Endothelial cell of umbilical vein (primary cell): Measurements from ENCODE around the gene SRP68. TPM values are rescaled to one million over a fixed set of nuclear protein-coding genes. Genes with fewer than 3 reads are reported as not detected.

Experiments used
- BruUV-seq: library from RNA; stranded (reverse); fragments of 400-500 nt; replicated peaks from 2 replicates; lab custom pipeline; 2021; lab: Mats Ljungman, UMichigan
- CTCF ChIA-PET: fragments of 300-600, 350-600 bp; sonication (Branson Sonifier 250); formaldehyde crosslinking; loops from one replicate; lab custom pipeline; 2021; ENCODE audit warnings: antibody characterized with exemption, inconsistent platforms; lab: Charles Lee
- POLR2A ChIA-PET: fragments of 300-600, 350-600 bp; sonication (Branson Sonifier 250); formaldehyde crosslinking; loops from one replicate; lab custom pipeline; 2021; ENCODE audit warnings: antibody characterized with exemption, inconsistent platforms; lab: Charles Lee
- DNase-seq: peaks from one replicate; pipeline ENCODE4 v3.0.0-alpha.2; 2011; ENCODE audit warnings: low read depth, low spot score
- FAIRE-seq: peaks from 2 replicates; lab custom pipeline; 2011; peaks lifted over from hg19 to GRCh38; lab: Jason Lieb, UNC
- H2AFZ ChIP-seq: 2 replicates; pipeline ENCODE4 v1.6.0; 2012; ENCODE audit warnings: low read depth, low read length, control low read depth, inconsistent platforms
- H3K27ac ChIP-seq: 2 replicates; pipeline ENCODE4 v1.5.1; 2011; ENCODE audit warnings: low read depth, mild to moderate bottlenecking, control low read depth, low read length, moderate library complexity; ENCODE audit not compliant: insufficient read depth
- H3K27me3 ChIP-seq, 2 experiments: 2 replicates each; pipeline versions ENCODE4 v1.6.0 to v1.6.1; 2011; ENCODE audit warnings: low read length in 2 of 2, mixed read lengths in 1 of 2; ENCODE audit not compliant: control insufficient read depth in 2 of 2, insufficient read depth in 2 of 2
- H3K36me3 ChIP-seq, 2 experiments: 2 replicates in 1 of 2; 3 replicates in 1 of 2; pipeline ENCODE4 v1.5.1; 2011; ENCODE audit warnings: low read length in 2 of 2, mild to moderate bottlenecking in 1 of 2, moderate library complexity in 1 of 2; ENCODE audit not compliant: control insufficient read depth in 2 of 2, insufficient read depth in 2 of 2; ENCODE audit errors: extremely low read depth in 1 of 2
- H3K4me1 ChIP-seq: 3 replicates; pipeline ENCODE4 v1.5.1; 2011; ENCODE audit warnings: mild to moderate bottlenecking, low read length; ENCODE audit not compliant: control insufficient read depth, insufficient read depth; ENCODE audit errors: extremely low read depth
- H3K4me2 ChIP-seq: 2 replicates; pipeline ENCODE4 v1.6.1; 2011; ENCODE audit warnings: low read length, control low read depth, mixed read lengths; ENCODE audit not compliant: insufficient read depth
- H3K4me3 ChIP-seq, 3 experiments: fragments of 200-600 bp in 1 of 3; sonication (generic), shearing (Covaris generic) in 1 of 3; replicated peaks in 1 of 3; 2 replicates each; pipeline ENCODE4 v1.5.1; 2011 to 2016; ENCODE audit warnings: control low read depth in 3 of 3, low read length in 3 of 3, mild to moderate bottlenecking in 2 of 3, inconsistent platforms in 1 of 3, low read depth in 1 of 3, moderate library complexity in 1 of 3; ENCODE audit not compliant: insufficient read depth in 1 of 3
- H3K79me2 ChIP-seq: 2 replicates; pipeline ENCODE4 v1.6.0; 2012; ENCODE audit warnings: low read length, inconsistent platforms; ENCODE audit not compliant: control insufficient read depth, insufficient read depth
- H3K9ac ChIP-seq: replicated peaks from 2 replicates; pipeline ENCODE3; 2011; ENCODE audit warnings: low read length, control low read depth; ENCODE audit not compliant: insufficient read depth; ENCODE audit errors: extremely low read depth
- H3K9me1 ChIP-seq: replicated peaks from 3 replicates; pipeline ENCODE4 v1.6.0; 2011; ENCODE audit warnings: mild to moderate bottlenecking, low read length; ENCODE audit not compliant: control insufficient read depth, insufficient read depth; ENCODE audit errors: extremely low read depth
- H3K9me3 ChIP-seq: replicated peaks from 2 replicates; pipeline ENCODE4 v1.5.1; 2012; ENCODE audit warnings: low read length, inconsistent platforms; ENCODE audit not compliant: control insufficient read depth, insufficient read depth
- H4K20me1 ChIP-seq: replicated peaks from 2 replicates; pipeline ENCODE3; 2011; ENCODE audit warnings: mild to moderate bottlenecking, low read length; ENCODE audit not compliant: control insufficient read depth, insufficient read depth; ENCODE audit errors: extremely low read depth
- CTCF ChIP-seq, 2 donors: IDR thresholded peaks; 1 replicate in 1 of 2; 2 replicates in 1 of 2; pipeline ENCODE4 v1.5.1; 2011; ENCODE audit warnings: low read length in 2 of 2, mild to moderate bottlenecking in 2 of 2, moderate library complexity in 2 of 2, control low read depth in 1 of 2, inconsistent platforms in 1 of 2, low read depth in 1 of 2; ENCODE audit not compliant: insufficient read depth in 1 of 2; ENCODE audit errors: extremely low read depth in 1 of 2
- EZH2 ChIP-seq: IDR thresholded peaks from 2 replicates; pipeline ENCODE4 v1.6.1; 2012; ENCODE audit warnings: borderline replicate concordance, low read depth, mild to moderate bottlenecking, moderate library complexity, low read length, inconsistent platforms; ENCODE audit not compliant: severe bottlenecking
- FOS ChIP-seq: IDR thresholded peaks from 2 replicates; pipeline ENCODE4 v1.6.1; 2011; ENCODE audit warnings: mild to moderate bottlenecking, low read length, moderate library complexity, borderline replicate concordance; ENCODE audit not compliant: insufficient read depth
- GATA2 ChIP-seq: IDR thresholded peaks from 2 replicates; pipeline ENCODE4 v1.7.0; 2011; ENCODE audit warnings: low read depth, mild to moderate bottlenecking, moderate library complexity, mixed read lengths, low read length; ENCODE audit not compliant: insufficient read length, insufficient read depth
- JUN ChIP-seq: IDR thresholded peaks from 2 replicates; pipeline ENCODE4 v1.6.1; 2011; ENCODE audit warnings: borderline replicate concordance, low read depth; ENCODE audit not compliant: insufficient read length, insufficient read depth
- MYC ChIP-seq: IDR thresholded peaks from one replicate; pipeline ENCODE4 v1.6.1; 2011; ENCODE audit warnings: mild to moderate bottlenecking, low read depth, low read length
- POLR2A ChIP-seq: IDR thresholded peaks from 2 replicates; pipeline ENCODE4 v1.6.1; 2012; ENCODE audit warnings: low read depth, mild to moderate bottlenecking, control low read depth, low read length
- POLR2AphosphoS5 ChIP-seq: IDR thresholded peaks from 2 replicates; pipeline ENCODE4 v1.6.1; 2012; ENCODE audit warnings: low read depth, mild to moderate bottlenecking, control low read depth, low read length, moderate library complexity; ENCODE audit not compliant: insufficient read depth
- dilution Hi-C: fragments of 300-500 bp; cut with MboI; formaldehyde crosslinking; loops from one replicate; pipeline ENCODE4 v1.15.0; 2019; ENCODE audit warnings: low sequenced_read_pairs; ENCODE audit not compliant: extremely low pct_ligation_motif_present
- intact Hi-C: fragments of 100-400 bp; cut with micrococcal nuclease; formaldehyde crosslinking; loops from one replicate; pipeline ENCODE4 v1.10.0; 2022
- polyA plus RNA-seq, 4 experiments: library from polyadenylated mRNA; depleted of rRNA in 3 of 4; stranded (reverse) in 3 of 4; unstranded in 1 of 4; fragments of >200 nt; gene quantifications; 2 replicates each; pipeline versions ENCODE4 v1.2.1 to v1.2.3, GENCODE V29; 2011 to 2012; ENCODE audit warnings: missing spikeins in 1 of 4
- total RNA-seq: library from RNA; stranded (reverse); gene quantifications from 2 replicates; pipeline ENCODE4 v1.2.3, GENCODE V29; 2021
- TF ChIP-seq, protein P1 (sequence below): IDR thresholded peaks from 2 replicates; pipeline ENCODE4 v1.6.1; 2011; ENCODE audit not compliant: insufficient read depth, insufficient read length

SRP68 gene
- total and polyA plus RNA-seq, 2 donors (not counting 3 experiments of a cell fraction or from before 2014, with no cell fraction given) = 64.6 to 81.7 TPM

DNA sequence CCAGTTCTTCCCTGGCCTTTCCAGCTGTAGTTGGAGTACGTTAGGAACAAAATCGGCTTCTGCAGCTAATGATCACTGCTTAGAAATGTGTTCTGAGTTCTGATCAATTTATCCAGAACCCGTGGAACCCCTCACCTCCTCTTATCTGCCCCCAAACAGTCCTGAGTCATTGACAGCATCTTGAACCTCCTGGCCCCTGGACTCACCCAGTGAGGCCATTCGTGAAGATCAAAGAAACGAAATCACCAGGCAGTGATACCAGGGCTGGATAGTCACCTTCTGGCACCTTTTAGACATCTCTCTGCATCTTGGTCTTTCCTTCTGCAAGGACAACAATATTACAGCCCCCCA is 48.3 kb upstream of the SRP68 start:
- no TSS peak for BruUV-seq
- dilution Hi-C loops (no loop called here), intact Hi-C loops (loop anchor here (1.0 to 5.0 kb wide), 5 partner anchors 27 to 177 kb away; no protein-coding TSS in a partner anchor)
- Histone ChIP-seq H3K79me2 (no peaks in the 10 kb centered on the region), H2AFZ (no peak overlapping the region), H3K27me3 (no peaks in the 10 kb centered on the region), H3K9ac (no peak overlapping the region), H3K9me3 (no peaks in the 10 kb centered on the region), H4K20me1 (no peaks in the 10 kb centered on the region), H3K4me2 (no peak overlapping the region), H3K4me3 (no peak overlapping the region), H3K4me1 (peaks cover 3% of the 10 kb centered on the region), H3K9me1 (no peaks in the 10 kb centered on the region), H3K27ac (no peak overlapping the region), H3K36me3 (no peaks in the 10 kb centered on the region)
- CTCF ChIA-PET = interaction anchor here (1.0 to 14.5 kb wide), 12 partner anchors 10 to 179 kb away, joined by 3 to 320 read pairs (median 4); no protein-coding TSS in a partner anchor
- FAIRE-seq (no peak), DNase-seq (no peak)
- no peak for TF ChIP-seq POLR2A
- TF ChIP-seq FOS = no peak
- TF ChIP-seq GATA2 = no peak
- TF ChIP-seq CTCF (IDR thresholded peaks at IDR 0.05; ENCODE audit: extremely low read depth in 1 of 2, insufficient read depth in 1 of 2, low read depth in 1 of 2, low read length in 2 of 2) = no peak
- TF ChIP-seq, protein P1, sequence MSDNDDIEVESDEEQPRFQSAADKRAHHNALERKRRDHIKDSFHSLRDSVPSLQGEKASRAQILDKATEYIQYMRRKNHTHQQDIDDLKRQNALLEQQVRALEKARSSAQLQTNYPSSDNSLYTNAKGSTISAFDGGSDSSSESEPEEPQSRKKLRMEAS = no peak
- TF ChIP-seq JUN = no peak
- TF ChIP-seq POLR2AphosphoS5 = no peak
- no peak for TF ChIP-seq MYC
- TF ChIP-seq EZH2 = no peak
- POLR2A ChIA-PET = interaction anchor here (1.3 kb wide), 1 partner anchor 158 kb away, joined by 5 read pairs; no protein-coding TSS in a partner anchor
